Nephron (organoid): ENCODE data around the gene CKAP5.
"Not testable (repeated sequence)": the region's sequence is repeated elsewhere in the genome, so short reads cannot be mapped to it uniquely, and the experiment has no call there.

Source experiments
- H3K27ac Mint-ChIP-seq, 3 experiments: 2 replicates each; pipeline ENCODE4 v1.8.0; 2020; ENCODE audit warnings: mixed read lengths in 3 of 3, mild to moderate bottlenecking in 2 of 3, moderate library complexity in 1 of 3
- H3K27me3 Mint-ChIP-seq: 2 replicates; pipeline ENCODE4 v1.8.0; 2021; ENCODE audit warnings: low read depth, mild to moderate bottlenecking, moderate library complexity, mixed read lengths
- H3K36me3 Mint-ChIP-seq: 2 replicates; pipeline ENCODE4 v1.8.0; 2020; ENCODE audit warnings: low read depth, mixed read lengths
- H3K4me1 Mint-ChIP-seq: 2 replicates; pipeline ENCODE4 v1.8.0; 2020; ENCODE audit warnings: mixed read lengths
- H3K4me3 Mint-ChIP-seq, 3 experiments: 2 replicates each; pipeline ENCODE4 v1.8.0; 2020; ENCODE audit warnings: mild to moderate bottlenecking in 3 of 3, mixed read lengths in 3 of 3, moderate library complexity in 2 of 3
- H3K9me3 Mint-ChIP-seq: 2 replicates; pipeline ENCODE4 v1.8.0; 2020; ENCODE audit warnings: mixed read lengths
- TF ChIP-seq, protein P1 (sequence below), 3 experiments: fragments of 200-600 bp; sonication (generic); IDR thresholded peaks; one replicate each; pipeline ENCODE4 v1.5.0; 2021; ENCODE audit warnings: antibody characterized with exemption in 3 of 3; ENCODE audit not compliant: unreplicated experiment in 3 of 3

The CKAP5 gene

DNA sequence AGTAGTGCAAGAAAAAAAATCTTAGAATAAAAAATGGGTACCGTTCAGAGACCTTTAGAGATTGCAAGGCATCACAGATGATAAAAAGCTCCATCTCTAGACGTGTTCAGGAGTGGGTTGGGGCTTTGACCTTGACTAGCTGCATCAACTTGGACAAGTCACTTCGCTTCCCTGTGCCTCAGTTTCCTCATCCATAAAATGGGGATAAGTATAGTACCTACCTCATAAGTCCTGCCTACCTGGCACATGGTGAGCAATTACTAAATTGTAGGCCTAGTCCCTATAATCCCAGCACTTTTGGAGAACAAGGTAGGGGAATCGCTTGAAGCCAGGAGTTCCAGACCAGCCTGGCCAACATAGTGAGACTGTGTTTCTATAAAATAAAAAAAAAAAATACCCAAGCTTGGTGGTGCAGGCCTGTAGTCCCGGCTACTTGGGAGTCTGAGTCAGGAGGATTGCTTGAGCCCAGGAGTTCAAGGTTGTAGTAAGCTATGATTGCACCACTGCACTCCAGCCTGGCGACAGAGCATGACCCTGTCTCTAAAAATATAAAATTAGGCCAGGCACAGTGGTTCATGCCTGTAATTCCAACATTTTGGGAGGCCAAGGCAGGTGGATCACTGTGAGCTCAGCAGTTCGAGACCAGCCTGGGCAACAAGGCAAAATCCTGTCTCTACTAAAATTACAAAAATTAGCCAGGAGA, 133.1 kb downstream of the CKAP5 start:
- H3K36me3 Mint-ChIP-seq, result no peaks in the 10 kb centered on the region
- TF ChIP-seq, protein P1, sequence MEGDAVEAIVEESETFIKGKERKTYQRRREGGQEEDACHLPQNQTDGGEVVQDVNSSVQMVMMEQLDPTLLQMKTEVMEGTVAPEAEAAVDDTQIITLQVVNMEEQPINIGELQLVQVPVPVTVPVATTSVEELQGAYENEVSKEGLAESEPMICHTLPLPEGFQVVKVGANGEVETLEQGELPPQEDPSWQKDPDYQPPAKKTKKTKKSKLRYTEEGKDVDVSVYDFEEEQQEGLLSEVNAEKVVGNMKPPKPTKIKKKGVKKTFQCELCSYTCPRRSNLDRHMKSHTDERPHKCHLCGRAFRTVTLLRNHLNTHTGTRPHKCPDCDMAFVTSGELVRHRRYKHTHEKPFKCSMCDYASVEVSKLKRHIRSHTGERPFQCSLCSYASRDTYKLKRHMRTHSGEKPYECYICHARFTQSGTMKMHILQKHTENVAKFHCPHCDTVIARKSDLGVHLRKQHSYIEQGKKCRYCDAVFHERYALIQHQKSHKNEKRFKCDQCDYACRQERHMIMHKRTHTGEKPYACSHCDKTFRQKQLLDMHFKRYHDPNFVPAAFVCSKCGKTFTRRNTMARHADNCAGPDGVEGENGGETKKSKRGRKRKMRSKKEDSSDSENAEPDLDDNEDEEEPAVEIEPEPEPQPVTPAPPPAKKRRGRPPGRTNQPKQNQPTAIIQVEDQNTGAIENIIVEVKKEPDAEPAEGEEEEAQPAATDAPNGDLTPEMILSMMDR (IDR thresholded peaks at IDR 0.05; ENCODE audit: unreplicated experiment in 3 of 3), result no peak
- H3K4me1 Mint-ChIP-seq, result peaks cover 5% of the 10 kb centered on the region
- no peaks in the 10 kb centered on the region for H3K27me3 Mint-ChIP-seq
- H3K27ac Mint-ChIP-seq, result no peak overlapping the region
- H3K4me3 Mint-ChIP-seq, result no peak overlapping the region
- H3K9me3 Mint-ChIP-seq, result no peaks in the 10 kb centered on the region

DNA sequence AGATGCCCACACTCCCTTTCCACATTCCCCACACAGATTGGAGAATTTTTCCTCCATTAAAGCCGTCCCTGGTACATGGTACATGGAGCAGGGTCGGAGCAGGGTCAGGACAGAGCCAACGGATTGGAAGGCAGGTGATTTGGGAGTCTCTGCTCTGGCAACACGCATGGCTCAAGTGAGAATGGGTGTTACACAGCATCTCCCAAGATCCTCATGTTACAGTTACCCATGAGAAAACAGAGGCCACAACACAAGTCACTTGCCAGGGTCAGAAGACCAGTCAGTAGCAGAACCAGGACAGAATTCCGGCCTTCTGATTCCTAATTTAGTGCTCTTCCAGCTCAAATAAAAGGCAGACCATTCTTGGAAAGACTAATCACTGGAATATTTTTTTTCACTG, 134.8 kb downstream of the CKAP5 start:
- TF ChIP-seq, protein P1 (IDR thresholded peaks at IDR 0.05; ENCODE audit: unreplicated experiment in 3 of 3), result no peak
- peak overlapping the region in 1 of 3 experiments; percentile 75 for H3K27ac Mint-ChIP-seq
- peaks cover 5% of the 10 kb centered on the region for H3K4me1 Mint-ChIP-seq
- no peak overlapping the region for H3K4me3 Mint-ChIP-seq
- no peaks in the 10 kb centered on the region for H3K9me3 Mint-ChIP-seq
- no peaks in the 10 kb centered on the region for H3K27me3 Mint-ChIP-seq
- H3K36me3 Mint-ChIP-seq, result peaks cover 16% of the 10 kb centered on the region

DNA sequence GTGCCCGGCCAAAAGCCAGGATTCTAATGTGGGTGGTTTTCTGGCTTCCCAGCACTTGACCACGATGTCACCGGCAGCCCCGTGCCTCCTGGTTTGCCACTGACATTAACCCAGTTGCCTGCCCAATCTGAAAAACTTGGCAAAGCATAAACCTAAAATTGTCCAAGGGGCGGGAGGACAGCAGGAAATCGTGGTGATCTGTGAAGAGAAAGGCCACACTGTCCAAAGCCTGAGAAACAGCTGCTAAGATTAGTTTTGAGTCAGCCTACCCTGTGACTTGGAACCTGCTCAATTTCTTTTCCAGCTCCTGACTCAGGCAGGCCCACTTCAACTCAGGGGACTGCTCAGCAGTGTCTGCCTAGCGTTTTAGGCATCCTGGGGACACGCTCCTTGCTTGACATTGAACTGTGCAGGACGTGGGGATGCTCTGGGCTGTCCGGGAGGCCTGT, 135.2 kb downstream of the CKAP5 start:
- H3K4me3 Mint-ChIP-seq, result no peak overlapping the region
- H3K9me3 Mint-ChIP-seq, result no peaks in the 10 kb centered on the region
- peaks cover 5% of the 10 kb centered on the region for H3K4me1 Mint-ChIP-seq
- H3K27ac Mint-ChIP-seq, result peak overlapping the region in 1 of 3 experiments; percentile 75
- H3K36me3 Mint-ChIP-seq, result peaks cover 16% of the 10 kb centered on the region
- no peaks in the 10 kb centered on the region for H3K27me3 Mint-ChIP-seq
- TF ChIP-seq, protein P1 (IDR thresholded peaks at IDR 0.05; ENCODE audit: unreplicated experiment in 3 of 3), result no peak

DNA sequence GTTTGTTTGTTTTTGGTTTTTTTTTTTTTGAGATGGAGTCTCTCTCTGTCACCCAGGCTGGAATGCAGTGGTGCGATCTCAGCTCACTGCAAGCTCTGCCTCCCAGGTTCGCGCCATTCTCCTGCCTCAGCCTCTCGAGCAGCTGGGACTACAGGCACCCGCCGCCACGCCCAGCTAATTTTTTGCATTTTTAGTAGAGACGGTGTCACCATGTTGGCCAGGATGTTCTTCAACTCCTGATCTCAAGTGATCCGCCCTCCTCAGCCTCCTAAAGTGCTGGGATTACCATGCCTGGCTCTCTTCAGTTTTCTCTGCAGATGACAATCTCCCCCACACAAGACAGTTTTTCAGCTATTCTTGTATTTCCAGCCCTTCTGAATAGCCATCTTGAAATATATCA, 136.7 kb downstream of the CKAP5 start:
- not testable (repeated sequence) for H3K27me3 Mint-ChIP-seq, H3K9me3 Mint-ChIP-seq, H3K4me3 Mint-ChIP-seq, H3K4me1 Mint-ChIP-seq, H3K27ac Mint-ChIP-seq
- H3K36me3 Mint-ChIP-seq, result peaks cover 22% of the 10 kb centered on the region

DNA sequence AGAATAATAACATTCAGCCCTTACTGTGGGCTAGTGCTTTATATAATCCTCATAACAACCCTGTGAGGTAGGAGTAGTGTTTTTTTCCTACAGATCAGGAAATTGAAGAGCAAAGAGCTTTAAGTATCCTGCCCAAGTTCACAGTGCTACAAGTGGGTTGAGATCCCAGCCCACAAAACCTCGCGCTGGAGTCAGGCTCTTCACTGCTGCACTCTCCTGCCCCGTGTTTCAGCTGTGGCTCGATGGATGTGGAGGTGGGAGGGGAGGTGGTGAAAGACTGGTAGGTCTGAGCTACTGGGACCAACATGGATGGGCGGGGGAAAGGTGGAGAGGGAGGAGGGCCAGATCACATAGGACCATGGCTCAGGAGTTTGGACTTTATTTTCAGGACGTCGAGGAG, 139.2 kb downstream of the CKAP5 start:
- peaks cover 5% of the 10 kb centered on the region for H3K4me1 Mint-ChIP-seq
- H3K4me3 Mint-ChIP-seq, result no peak overlapping the region
- peaks cover 42% of the 10 kb centered on the region for H3K36me3 Mint-ChIP-seq
- no peaks in the 10 kb centered on the region for H3K9me3 Mint-ChIP-seq
- H3K27me3 Mint-ChIP-seq, result no peaks in the 10 kb centered on the region
- H3K27ac Mint-ChIP-seq, result no peak overlapping the region
- TF ChIP-seq, protein P1 (IDR thresholded peaks at IDR 0.05; ENCODE audit: unreplicated experiment in 3 of 3), result no peak

DNA sequence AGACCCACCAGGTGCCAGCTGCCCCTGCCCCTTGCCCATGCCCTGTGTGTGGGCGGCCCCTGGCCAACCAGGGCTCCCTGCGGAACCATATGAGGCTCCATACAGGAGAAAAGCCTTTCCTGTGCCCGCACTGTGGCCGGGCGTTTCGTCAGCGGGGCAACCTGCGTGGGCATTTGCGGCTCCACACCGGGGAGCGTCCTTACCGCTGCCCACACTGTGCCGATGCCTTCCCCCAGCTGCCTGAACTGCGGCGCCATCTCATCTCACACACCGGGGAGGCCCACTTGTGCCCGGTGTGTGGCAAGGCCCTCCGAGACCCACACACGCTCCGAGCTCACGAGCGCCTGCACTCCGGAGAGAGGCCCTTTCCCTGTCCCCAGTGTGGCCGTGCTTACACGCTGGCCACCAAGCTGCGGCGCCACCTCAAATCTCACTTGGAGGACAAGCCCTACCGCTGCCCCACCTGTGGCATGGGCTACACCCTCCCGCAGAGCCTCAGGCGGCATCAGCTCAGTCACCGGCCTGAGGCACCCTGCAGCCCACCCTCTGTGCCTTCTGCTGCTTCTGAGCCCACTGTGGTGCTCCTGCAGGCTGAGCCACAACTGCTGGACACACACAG, 140.9 kb downstream of the CKAP5 start:
- H3K27me3 Mint-ChIP-seq, result no peaks in the 10 kb centered on the region
- H3K4me1 Mint-ChIP-seq, result peaks cover 14% of the 10 kb centered on the region
- H3K27ac Mint-ChIP-seq, result no peak overlapping the region
- no peak overlapping the region for H3K4me3 Mint-ChIP-seq
- TF ChIP-seq, protein P1 (IDR thresholded peaks at IDR 0.05; ENCODE audit: unreplicated experiment in 3 of 3), result no peak
- H3K36me3 Mint-ChIP-seq, result peaks cover 46% of the 10 kb centered on the region
- no peaks in the 10 kb centered on the region for H3K9me3 Mint-ChIP-seq
